ENCODE data around the gene GSTO1.

- TF ChIP-seq POLR2AphosphoS5 (IDR thresholded peaks at IDR 0.05; ENCODE audit: low read depth, low read length) (no peak), CTCF (IDR thresholded peaks at IDR 0.05) (no peak)
These were observed 49.1 kb downstream of the GSTO1 start for GRCh38 chr10:104303594-104304355.

All from Panc1 (cell line).